Stimulated activated CD4-positive, alpha-beta T cell treated with anti-CD3 and anti-CD28 coated beads, Interleukin-15, amount 100 ng/mL, for 48 hours (primary cell): ENCODE measurements around the gene SORBS1.

ENCODE experiments used
- DNase-seq, 2 donors: peaks; one replicate each; pipeline ENCODE4 v3.0.0-alpha.2; 2020; ENCODE audit warnings: low read depth in 2 of 2

SORBS1 gene

DNA sequence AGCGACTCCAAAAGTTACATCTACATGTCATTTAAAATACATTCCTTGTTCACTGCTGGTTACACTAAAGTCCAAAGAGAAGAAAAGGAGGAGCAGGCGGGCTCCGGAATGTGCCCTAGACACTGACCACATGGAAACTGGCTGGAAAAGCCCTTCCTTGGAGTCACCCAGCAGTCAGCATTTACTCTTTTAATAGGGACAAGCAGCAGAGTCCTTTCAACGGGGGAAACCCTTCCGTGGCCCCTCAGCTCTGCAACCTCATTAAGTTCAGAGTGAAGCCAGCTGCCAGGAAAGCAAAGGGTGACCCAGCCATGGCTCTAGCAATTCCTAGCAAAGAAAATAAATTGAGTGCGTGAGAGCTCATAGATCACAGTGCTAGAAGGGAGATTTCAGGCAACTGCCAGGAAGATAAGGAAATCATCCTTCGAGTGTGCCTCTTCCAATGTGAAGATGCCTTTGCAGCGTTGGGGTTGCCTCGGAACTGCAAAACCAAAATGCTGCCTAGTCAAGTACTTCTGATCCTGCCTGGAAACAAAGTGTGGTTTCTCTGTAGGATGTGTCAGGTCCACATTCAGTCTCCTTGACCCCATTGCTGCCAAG is 101.6 kb downstream of the SORBS1 start:
- no peak for DNase-seq

DNA sequence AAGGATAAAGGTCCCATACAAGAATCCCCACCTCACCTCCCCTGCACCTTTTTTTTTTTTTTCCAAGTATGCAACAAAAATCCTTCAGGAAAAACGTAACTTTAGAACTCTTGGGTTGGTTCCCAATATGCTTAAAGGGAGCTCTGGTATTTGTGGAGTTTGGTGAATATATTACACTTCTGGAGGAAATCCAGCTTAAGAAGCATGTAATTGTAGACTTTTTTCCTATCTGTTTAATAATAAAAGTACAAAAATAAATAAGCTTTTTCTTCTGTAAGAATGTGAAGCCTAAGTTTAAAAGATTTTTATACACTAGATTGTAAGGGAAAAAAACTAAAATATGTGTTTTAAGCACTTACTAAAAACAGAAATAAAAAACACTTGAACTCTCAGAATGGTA is 102.3 kb downstream of the SORBS1 start:
- DNase-seq = no peak

DNA sequence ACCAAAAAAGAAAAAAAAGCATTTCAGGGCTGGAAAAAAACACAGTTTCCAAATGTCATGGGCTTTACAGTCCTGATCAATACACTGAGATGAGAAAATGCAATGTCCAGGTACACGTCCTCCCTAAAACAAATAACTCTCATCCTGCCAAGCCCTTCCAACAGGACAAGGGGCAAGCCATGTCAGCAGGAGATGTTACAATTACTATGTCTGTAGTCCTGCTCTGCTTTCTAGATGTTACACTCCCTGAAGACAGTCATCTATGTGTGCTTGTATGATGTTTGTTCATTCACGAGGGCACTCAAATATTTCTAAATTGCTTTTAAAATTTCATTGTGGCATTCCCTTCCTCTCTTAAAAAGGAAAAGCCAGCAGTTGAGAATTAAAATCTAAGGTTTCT is 103.2 kb downstream of the SORBS1 start:
- no peak for DNase-seq

DNA sequence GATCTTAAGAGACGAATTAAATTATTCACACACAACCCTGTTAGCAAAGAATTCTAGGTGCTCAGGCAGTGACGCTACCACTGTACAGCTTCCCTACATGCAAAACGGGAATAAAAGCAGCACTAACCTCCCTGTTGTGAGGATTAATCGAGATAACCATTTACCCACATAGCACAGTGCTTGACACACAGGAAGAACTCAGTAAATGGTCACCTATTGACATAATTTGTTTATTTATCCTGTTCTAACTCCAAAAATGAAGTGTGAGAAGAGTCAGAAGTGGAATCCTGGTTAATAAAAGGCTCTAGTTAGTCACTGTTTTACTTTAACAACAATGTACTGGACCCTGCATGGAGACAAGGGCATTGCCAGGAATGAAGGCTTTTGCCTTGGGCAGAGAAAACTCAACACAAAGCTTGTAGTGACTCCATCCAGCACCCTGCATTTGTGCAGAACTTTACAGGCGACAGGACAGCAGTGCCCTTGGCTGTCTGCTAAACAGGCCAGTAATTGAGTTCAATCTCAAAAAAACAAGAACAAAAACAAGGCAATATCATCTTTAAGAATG is 103.8 kb downstream of the SORBS1 start:
- no peak for DNase-seq

GRCh38 chr10:95456516-95456915 is 104.7 kb downstream of the SORBS1 start:
- DNase-seq = no peak

GRCh38 chr10:95454940-95455339 is 106.2 kb downstream of the SORBS1 start:
- DNase-seq = no peak

DNA sequence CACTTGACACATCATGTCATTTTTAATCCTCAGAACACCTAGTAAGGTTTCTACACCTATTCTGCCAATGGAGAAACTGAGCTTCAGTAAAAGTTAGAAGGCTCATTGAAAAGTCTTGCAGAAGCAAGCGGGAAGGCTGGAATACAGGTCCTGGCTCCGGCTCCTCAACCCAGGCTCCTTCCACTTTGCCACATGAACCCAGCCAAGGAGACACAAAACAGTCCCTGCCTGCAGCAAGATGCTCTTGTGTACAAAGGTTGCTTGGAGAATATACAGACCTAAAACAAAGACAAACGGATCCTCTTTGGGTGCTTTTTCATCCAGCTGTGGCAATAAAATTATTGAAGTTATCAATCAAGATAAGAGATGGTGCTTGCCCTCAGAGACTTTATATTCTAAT is 106.8 kb downstream of the SORBS1 start:
- no peak for DNase-seq

DNA sequence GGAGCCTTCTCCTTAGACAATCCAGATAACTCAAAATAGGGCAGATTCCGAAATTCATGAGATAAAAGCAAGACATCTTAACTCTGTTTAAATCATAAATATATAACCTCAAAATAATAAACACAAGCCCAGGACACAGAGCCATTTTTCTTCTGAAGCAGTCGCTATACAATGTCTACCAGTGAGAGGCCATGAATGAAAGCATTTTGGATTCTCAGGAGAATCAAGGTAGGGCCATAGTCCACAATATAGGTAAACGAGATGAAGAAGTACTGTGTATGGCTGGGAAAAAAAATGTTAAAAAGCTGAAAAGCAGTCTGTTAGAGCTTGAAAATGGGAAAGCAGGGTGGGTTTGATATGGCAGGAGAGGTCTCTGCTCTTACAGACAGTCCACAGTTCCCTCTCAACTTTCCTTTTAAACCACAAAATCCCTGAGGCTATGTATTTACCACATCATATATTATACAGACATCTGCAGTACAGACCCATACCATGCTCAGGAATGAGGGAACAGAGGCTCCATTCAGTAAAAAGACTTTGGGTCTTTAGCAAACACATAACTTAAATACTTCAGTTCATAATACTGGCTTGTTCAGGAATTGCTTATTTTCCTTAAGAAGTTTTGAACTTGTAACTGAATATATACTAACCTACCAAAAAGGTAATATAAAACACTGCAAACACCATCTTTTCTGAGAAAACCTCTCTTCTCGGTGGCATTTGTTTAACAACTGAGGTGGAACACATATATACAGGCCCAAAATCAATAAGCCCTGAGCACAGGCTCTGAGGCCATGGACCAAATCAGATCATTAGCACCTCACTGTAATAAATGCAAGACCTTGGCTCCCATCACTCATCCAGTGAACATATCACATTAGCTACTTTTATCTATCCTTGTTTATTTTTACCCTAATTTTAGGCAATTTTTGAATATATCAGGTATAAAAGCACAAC is 109.3 kb downstream of the SORBS1 start:
- DNase-seq = no peak

DNA sequence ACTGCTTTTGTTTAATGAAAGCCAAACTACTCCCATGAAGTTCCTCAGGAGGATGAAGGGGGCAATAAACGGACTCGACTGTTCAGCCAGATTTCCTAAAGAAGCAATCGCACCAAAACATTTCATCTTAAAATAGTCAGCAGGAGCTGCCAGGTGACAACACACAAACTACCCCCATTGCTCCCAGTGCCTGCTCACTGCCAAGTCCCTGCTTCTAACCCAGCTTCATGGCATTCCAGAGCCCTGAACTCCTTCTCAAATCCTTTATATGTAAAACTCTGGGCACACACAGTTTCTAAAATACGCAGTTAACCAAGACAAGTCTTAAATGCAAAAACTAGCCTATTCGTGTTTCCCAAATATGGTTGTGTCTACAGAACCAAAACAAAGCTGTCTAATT is 110.0 kb downstream of the SORBS1 start:
- DNase-seq = no peak

DNA sequence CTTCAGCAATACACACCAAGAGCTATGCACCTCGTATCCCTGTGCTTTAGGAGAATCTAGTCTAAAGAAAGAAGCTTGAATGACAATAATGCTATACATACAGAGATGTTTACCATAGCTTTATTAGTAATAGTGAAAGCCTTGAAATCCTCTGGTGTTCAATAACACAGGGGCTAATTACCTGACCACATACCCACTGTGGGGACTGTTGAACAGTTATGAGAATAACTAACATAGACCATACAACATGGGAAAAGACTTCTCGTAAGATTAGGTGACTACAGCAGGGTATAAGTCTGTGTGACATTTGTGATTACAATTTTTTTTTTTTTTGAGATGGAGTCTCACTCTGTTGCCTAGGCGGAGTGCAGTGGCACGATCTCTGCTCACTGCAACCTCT is 111.0 kb downstream of the SORBS1 start:
- DNase-seq = no peak

GRCh38 chr10:95447685-95448084 is 113.5 kb downstream of the SORBS1 start:
- no peak for DNase-seq

DNA sequence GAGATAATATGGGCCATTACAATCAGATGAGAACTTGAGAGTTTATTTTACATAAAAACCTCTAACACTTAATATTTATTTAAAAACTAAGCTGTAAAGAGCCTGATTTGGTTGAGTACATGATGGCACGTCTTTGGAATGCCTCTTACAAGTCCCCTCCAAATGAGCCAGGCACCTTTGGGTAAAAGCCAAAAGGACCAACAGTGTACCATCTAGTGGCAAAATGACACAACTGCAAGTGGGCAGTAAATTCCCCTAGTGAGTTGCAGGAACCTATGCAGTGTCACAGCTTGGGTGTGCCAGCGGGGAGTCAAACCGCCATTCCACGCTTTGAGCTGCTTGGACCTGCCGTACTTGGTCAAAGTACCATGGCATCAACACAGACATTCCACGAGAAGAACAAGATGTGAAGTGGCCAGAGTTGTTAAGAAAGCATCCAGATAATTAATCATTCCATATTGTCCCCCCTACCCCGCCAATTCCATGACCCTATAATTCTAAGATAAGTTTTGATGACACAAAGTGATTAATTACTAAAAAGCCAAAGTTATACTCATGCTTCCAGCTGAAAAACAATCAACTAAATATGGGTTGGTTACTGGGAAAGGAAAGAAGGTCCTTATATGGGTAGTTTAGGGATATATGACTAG is 115.2 kb downstream of the SORBS1 start:
- peak in 1 of 2 donors; percentile 15 for DNase-seq

DNA sequence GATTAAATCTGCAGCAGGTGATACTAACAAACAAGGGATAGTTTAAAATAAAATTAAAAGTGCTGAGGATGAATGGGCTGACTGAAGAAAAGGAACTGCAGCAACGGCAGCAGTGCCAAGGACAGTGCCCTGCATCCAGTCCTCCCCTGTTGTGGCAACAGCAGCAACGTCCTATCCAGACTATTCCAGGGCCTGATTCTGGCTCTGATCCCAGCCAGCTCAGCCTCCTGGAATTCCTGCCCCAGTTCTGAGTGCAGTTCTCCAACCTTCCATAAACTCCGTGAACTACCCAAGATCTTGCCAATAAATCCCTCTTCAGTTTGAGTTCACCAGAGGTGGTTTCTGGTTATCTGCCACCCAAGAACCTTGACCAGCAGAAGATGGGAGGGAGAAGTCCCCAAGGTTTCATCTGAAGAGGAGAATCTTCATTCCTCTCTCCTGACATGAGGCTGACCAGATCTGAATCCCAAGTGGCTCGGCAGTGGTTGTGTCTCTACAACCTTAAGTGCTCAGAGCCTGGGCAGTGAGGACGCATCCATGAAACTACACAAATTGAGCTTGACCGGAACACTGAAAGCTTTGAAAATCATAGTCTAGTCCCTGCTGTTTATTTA is 115.8 kb downstream of the SORBS1 start:
- DNase-seq = no peak

GRCh38 chr10:95444792-95445191 is 116.4 kb downstream of the SORBS1 start:
- no peak for DNase-seq

DNA sequence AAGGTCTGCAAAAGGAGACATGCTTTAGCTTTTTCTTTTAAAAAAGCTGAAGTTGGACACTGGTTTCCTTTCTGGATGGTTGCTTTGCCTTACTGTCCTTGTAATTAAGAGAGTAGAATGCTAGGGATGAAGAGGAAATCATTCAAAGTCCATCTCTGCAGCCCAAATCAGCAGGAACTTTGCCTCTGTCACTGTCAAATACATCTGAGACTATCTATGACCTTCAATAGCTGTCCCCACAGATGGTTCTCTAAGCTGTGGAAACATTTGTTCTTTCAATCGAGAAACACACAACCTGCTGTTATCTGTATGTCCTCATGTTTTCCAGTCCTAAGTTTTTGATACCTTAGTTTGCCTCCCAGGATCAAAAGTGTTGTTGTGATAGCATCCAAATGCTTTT is 117.5 kb downstream of the SORBS1 start:
- no peak for DNase-seq

DNA sequence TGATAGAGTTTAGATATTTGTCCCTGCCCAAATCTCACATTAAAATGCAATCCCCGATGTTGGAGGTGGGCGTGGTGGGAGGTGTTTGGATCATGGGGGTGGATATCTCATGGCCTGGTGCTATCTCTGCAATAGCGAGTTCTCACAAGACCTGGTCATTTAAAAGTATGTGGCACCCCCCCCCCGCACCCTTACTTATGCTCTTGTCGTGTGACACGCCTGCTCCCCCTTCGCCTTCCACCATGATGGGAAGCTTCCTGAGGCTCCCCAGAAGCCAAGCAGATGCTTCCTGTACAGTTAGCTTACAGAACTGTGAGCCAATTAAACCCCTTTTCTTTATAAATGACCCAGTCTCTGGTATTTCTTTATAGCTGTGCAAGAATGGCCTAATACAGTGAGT is 118.8 kb downstream of the SORBS1 start:
- no peak for DNase-seq

DNA sequence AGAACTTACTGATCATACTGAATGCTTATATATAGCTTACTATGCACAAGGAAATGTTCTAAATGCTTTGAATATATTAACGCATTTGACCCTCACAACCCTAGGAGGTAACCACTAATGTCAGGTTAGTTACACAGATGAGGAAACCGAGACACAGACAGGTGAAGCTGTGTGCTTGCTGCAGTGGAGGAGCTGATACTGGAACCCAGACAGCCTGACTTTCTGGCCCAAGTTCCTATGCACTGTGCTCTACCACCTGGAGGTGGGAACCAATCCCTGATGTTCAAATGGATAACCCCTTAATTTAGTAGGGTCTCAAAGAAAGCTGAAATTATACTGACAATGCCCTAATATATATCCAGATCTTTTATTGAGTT is 119.6 kb downstream of the SORBS1 start:
- no peak for DNase-seq

- DNase-seq = peak in 1 of 2 donors; percentile 2
Measured at GRCh38 chr10:95440756-95441546, 120.2 kb downstream of the SORBS1 start.

DNA sequence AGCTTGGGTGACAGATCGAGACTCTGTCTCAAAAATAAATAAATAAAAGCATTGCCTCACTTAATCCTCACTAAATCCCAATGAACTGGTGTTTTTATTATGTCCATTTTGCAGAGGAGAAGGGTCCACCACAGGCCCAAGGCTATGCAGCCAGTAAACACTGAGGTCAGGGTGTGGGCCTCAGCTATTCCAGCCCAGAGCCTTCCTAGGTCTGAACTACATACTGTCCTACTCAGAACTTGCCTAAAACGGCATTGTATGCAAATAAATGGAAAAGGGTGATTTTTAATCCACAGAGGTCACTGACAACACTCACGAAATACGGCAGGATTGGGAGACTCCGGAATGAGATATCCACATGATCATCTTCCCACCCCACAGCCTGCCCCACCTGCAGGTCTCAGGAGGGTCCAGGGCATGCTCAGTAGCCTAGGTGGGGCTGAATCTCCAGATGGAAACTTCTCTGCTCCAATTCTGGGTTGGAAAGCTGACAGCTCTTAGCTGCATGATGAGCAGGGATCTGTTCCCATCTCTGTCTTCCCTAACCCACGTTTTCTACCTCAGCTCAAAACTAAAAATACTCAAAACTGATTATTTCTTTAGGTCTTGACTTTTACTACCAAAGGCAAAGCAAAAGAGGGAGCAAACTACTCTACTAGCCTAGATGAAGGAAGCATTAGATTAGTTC is 121.0 kb downstream of the SORBS1 start:
- no peak for DNase-seq

GRCh38 chr10:95438781-95439180 is 122.4 kb downstream of the SORBS1 start:
- DNase-seq = no peak

DNA sequence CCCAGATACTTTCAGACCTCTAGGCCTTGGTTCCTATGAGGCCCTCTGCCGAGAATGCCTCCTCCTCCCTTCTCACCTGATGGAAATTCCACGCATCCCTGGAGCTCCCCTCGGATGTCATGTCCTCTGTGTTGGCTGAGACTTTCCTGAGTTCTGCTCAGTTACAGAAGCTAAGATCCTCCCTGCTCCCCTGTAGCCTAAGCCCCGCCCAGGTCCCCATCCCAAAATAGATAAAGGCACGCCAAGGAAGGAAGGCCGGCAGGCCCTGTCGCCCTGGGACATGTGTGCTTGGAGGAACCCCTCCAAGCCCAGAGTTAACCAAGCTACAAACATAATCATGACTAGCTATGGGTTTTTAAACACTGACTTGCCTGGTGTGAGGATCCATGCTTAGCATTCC is 123.5 kb downstream of the SORBS1 start:
- no peak for DNase-seq
